ENCODE data around the gene SHISA5. TPM values are rescaled to one million over a fixed set of nuclear protein-coding genes. Genes with fewer than 3 reads are reported as not detected.

The SHISA5 gene
- polyA plus RNA-seq, 3 donors = 101 to 126 (median 109) TPM

- DNase-seq = peak; percentile 86
Observed at GRCh38 chr3:48435774-48436476, 68.0 kb downstream of the SHISA5 start.

GRCh38 chr3:48435223-48435595 lies 68.8 kb downstream of the SHISA5 start:
- DNase-seq = no peak

- no peak for DNase-seq
Observed at GRCh38 chr3:48434591-48435222, 69.3 kb downstream of the SHISA5 start.

- DNase-seq = no peak
Observed at GRCh38 chr3:48433472-48434118, 70.4 kb downstream of the SHISA5 start.

GRCh38 chr3:48432411-48433371 lies 71.3 kb downstream of the SHISA5 start:
- DNase-seq = no peak

- no peak for DNase-seq
Observed at GRCh38 chr3:48431224-48432029, 72.5 kb downstream of the SHISA5 start.

- no peak for DNase-seq
Observed at GRCh38 chr3:48430708-48431101, 73.3 kb downstream of the SHISA5 start.

GRCh38 chr3:48429960-48430707 lies 73.8 kb downstream of the SHISA5 start, which contains the start of gene PLXNB1:
TSS of gene PLXNB1 (minus strand) at chr3:48430086. CDS start at chr3:48424611, 5,475 bp downstream.
- DNase-seq = peak; percentile 92

GRCh38 chr3:48429317-48429959 lies 74.5 kb downstream of the SHISA5 start:
- DNase-seq = no peak

- no peak for DNase-seq
Observed at GRCh38 chr3:48428572-48429316, 75.2 kb downstream of the SHISA5 start.

GRCh38 chr3:48428088-48428571 lies 75.8 kb downstream of the SHISA5 start:
- no peak for DNase-seq

GRCh38 chr3:48427630-48427962 lies 76.4 kb downstream of the SHISA5 start:
- no peak for DNase-seq

GRCh38 chr3:48426944-48427629 lies 76.9 kb downstream of the SHISA5 start:
- DNase-seq = no peak

GRCh38 chr3:48426401-48426909 lies 77.5 kb downstream of the SHISA5 start:
- no peak for DNase-seq

GRCh38 chr3:48425281-48425812 lies 78.6 kb downstream of the SHISA5 start:
- no peak for DNase-seq

- DNase-seq = no peak
Observed at GRCh38 chr3:48423883-48424695, 79.9 kb downstream of the SHISA5 start.
